Breast epithelium (tissue), 4 donors: ENCODE measurements around the gene LRRTM4. TPM values are rescaled to one million over a fixed set of nuclear protein-coding genes. Genes with fewer than 3 reads are reported as not detected.

ENCODE experiments used
- DNase-seq, 2 donors: peaks; one replicate each; pipeline ENCODE4 v3.0.0-alpha.2; 2019; ENCODE audit warnings: low spot score in 2 of 2
- H3K27ac ChIP-seq, 2 donors: fragments of 200-600 bp; sonication (generic) in 1 of 2; one replicate each; pipeline ENCODE4 v1.5.1; 2016 to 2019; ENCODE audit warnings: mild to moderate bottlenecking in 1 of 2
- H3K27me3 ChIP-seq, 2 donors: fragments of 200-600 bp; sonication (generic) in 1 of 2; one replicate each; pipeline versions ENCODE4 v1.5.1 to v1.6.0; 2017 to 2019; ENCODE audit warnings: control low read depth in 1 of 2, mild to moderate bottlenecking in 1 of 2
- H3K36me3 ChIP-seq: fragments of 200-600 bp; one replicate; pipeline ENCODE4 v1.5.1; 2019
- H3K4me1 ChIP-seq, 2 donors: fragments of 200-600 bp; sonication (generic); one replicate each; pipeline ENCODE4 v1.5.1; 2016 to 2019; ENCODE audit warnings: control low read depth in 1 of 2
- H3K4me3 ChIP-seq, 3 donors: fragments of 200-600 bp; sonication (generic); 1 replicate in 2 of 3; 2 replicates in 1 of 3; pipeline ENCODE4 v1.5.1; 2016 to 2019; ENCODE audit warnings: mild to moderate bottlenecking in 3 of 3, moderate library complexity in 2 of 3
- H3K9me3 ChIP-seq, 2 donors: fragments of 200-600 bp; sonication (generic) in 1 of 2; one replicate each; pipeline ENCODE4 v1.5.1; 2016 to 2019; ENCODE audit warnings: control low read depth in 1 of 2
- CTCF ChIP-seq, 3 donors: fragments of 450-650 bp; IDR thresholded peaks; one replicate each; pipeline ENCODE4 v1.5.1; 2016 to 2017; ENCODE audit warnings: antibody characterized with exemption in 3 of 3, mild to moderate bottlenecking in 3 of 3, moderate library complexity in 3 of 3
- POLR2A ChIP-seq: fragments of 450-650 bp; IDR thresholded peaks from one replicate; pipeline ENCODE4 v1.6.1; 2016; ENCODE audit warnings: antibody characterized with exemption, mild to moderate bottlenecking, moderate library complexity
- POLR2AphosphoS5 ChIP-seq, 3 donors: sonication (generic); formaldehyde crosslinking; IDR thresholded peaks; one replicate each; pipeline ENCODE4 v1.6.1; 2017; ENCODE audit warnings: antibody characterized with exemption in 3 of 3
- intact Hi-C: fragments of 100-400 bp; cut with DNase I; formaldehyde crosslinking; loops from one replicate; pipeline ENCODE4 v1.15.1; 2023; ENCODE audit warnings: low total_unique reads
- total RNA-seq, 3 donors: library from RNA; depleted of rRNA; stranded (reverse); fragments of >200 nt; gene quantifications; one replicate each; pipeline ENCODE4 v1.1.0, GENCODE V29; 2016

LRRTM4 gene
- total RNA-seq, 3 donors from 2014 or later = 0.16 to 1.6 TPM; not detected in 1

- Histone ChIP-seq H3K36me3 (no peaks in the 10 kb centered on the region), H3K27me3 (no peaks in the 10 kb centered on the region), H3K27ac (no peak overlapping the region), H3K4me3 (no peak overlapping the region), H3K9me3 (no peaks in the 10 kb centered on the region), H3K4me1 (no peaks in the 10 kb centered on the region)
- TF ChIP-seq POLR2AphosphoS5 (IDR thresholded peaks at IDR 0.05) (no peak), POLR2A (no peak), CTCF (IDR thresholded peaks at IDR 0.05) (no peak)
- DNase-seq = no peak
- intact Hi-C loops = no loop called here
These were observed 692.6 kb downstream of the LRRTM4 start for GRCh38 chr2:76829374-76830234.

GRCh38 chr2:76826691-76827090 is 695.5 kb downstream of the LRRTM4 start:
- TF ChIP-seq CTCF (IDR thresholded peaks at IDR 0.05) (no peak), POLR2AphosphoS5 (IDR thresholded peaks at IDR 0.05) (no peak), POLR2A (no peak)
- no peak overlapping the region for H3K4me3 ChIP-seq
- intact Hi-C loops = no loop called here
- no peak for DNase-seq
- no peaks in the 10 kb centered on the region for H3K36me3 ChIP-seq
- no peaks in the 10 kb centered on the region for H3K4me1 ChIP-seq
- no peaks in the 10 kb centered on the region for H3K27me3 ChIP-seq
- no peak overlapping the region for H3K27ac ChIP-seq
- H3K9me3 ChIP-seq = no peaks in the 10 kb centered on the region

- H3K4me3 ChIP-seq = no peak overlapping the region
- no peak overlapping the region for H3K27ac ChIP-seq
- intact Hi-C loops = no loop called here
- TF ChIP-seq POLR2A (no peak), POLR2AphosphoS5 (IDR thresholded peaks at IDR 0.05) (no peak), CTCF (IDR thresholded peaks at IDR 0.05) (no peak)
- no peaks in the 10 kb centered on the region for H3K9me3 ChIP-seq
- DNase-seq = no peak
- no peaks in the 10 kb centered on the region for H3K4me1 ChIP-seq
- H3K27me3 ChIP-seq = no peaks in the 10 kb centered on the region
- no peaks in the 10 kb centered on the region for H3K36me3 ChIP-seq
These were observed 696.8 kb downstream of the LRRTM4 start for GRCh38 chr2:76825140-76825970.

GRCh38 chr2:76821731-76822130 is 700.4 kb downstream of the LRRTM4 start:
- no peak for DNase-seq
- no peak overlapping the region for H3K27ac ChIP-seq
- H3K27me3 ChIP-seq = no peaks in the 10 kb centered on the region
- no peak overlapping the region for H3K4me3 ChIP-seq
- H3K36me3 ChIP-seq = no peaks in the 10 kb centered on the region
- intact Hi-C loops = no loop called here
- TF ChIP-seq POLR2A (no peak), POLR2AphosphoS5 (IDR thresholded peaks at IDR 0.05) (no peak)
- no peaks in the 10 kb centered on the region for H3K9me3 ChIP-seq
- no peaks in the 10 kb centered on the region for H3K4me1 ChIP-seq

GRCh38 chr2:76813084-76813483 is 709.1 kb downstream of the LRRTM4 start:
- TF ChIP-seq CTCF (IDR thresholded peaks at IDR 0.05) = no peak
- TF ChIP-seq POLR2A = no peak
- TF ChIP-seq POLR2AphosphoS5 (IDR thresholded peaks at IDR 0.05) = no peak
- Histone ChIP-seq H3K36me3 (no peaks in the 10 kb centered on the region), H3K27me3 (no peaks in the 10 kb centered on the region), H3K4me3 (no peak overlapping the region), H3K27ac (no peak overlapping the region), H3K4me1 (no peaks in the 10 kb centered on the region), H3K9me3 (no peaks in the 10 kb centered on the region)
- intact Hi-C loops = no loop called here
- no peak for DNase-seq
